Cardiac fibroblast (primary cell): ENCODE measurements around the gene UNC13A.

Experiments
- DNase-seq, 2 donors: peaks; one replicate each; pipeline versions ENCODE4 v3.0.0 to v3.0.0-alpha.2; 2010; ENCODE audit warnings: low read depth in 2 of 2
- H3K4me3 ChIP-seq, 2 donors: replicated peaks in 1 of 2; 1 replicate in 1 of 2; 2 replicates in 1 of 2; pipeline ENCODE4 v1.5.1; 2011; ENCODE audit warnings: low read depth in 2 of 2, low read length in 2 of 2, mild to moderate bottlenecking in 2 of 2, moderate library complexity in 1 of 2
- CTCF ChIP-seq: IDR thresholded peaks from one replicate; pipeline ENCODE4 v1.5.1; 2011; ENCODE audit warnings: low read depth, mild to moderate bottlenecking, low read length, inconsistent platforms

The UNC13A gene

GRCh38 chr19:17673937-17674799 is 14.0 kb downstream of the UNC13A start:
- no peak overlapping the region for H3K4me3 ChIP-seq
- TF ChIP-seq CTCF, result no peak
- no peak for DNase-seq

GRCh38 chr19:17671906-17672305 is 16.2 kb downstream of the UNC13A start:
- H3K4me3 ChIP-seq, result no peak overlapping the region
- DNase-seq, result peak; percentile 43 to 70
- TF ChIP-seq CTCF, result no peak

GRCh38 chr19:17669419-17669818 is 18.7 kb downstream of the UNC13A start:
- DNase-seq, result no peak
- no peak overlapping the region for H3K4me3 ChIP-seq
- no peak for TF ChIP-seq CTCF

GRCh38 chr19:17665058-17665457 is 23.1 kb downstream of the UNC13A start:
- DNase-seq, result no peak

GRCh38 chr19:17659996-17660395 is 28.2 kb downstream of the UNC13A start:
- no peak for DNase-seq
- H3K4me3 ChIP-seq, result no peak overlapping the region
- TF ChIP-seq CTCF, result no peak

More at GRCh38 chr19:17665058-17665457, 23.1 kb downstream of the UNC13A start:
- TF ChIP-seq CTCF, result no peak
- no peak overlapping the region for H3K4me3 ChIP-seq

- TF ChIP-seq CTCF, result no peak
- H3K4me3 ChIP-seq, result no peak overlapping the region
Measured at GRCh38 chr19:17658666-17659065, 29.5 kb downstream of the UNC13A start.

More at GRCh38 chr19:17658666-17659065, 29.5 kb downstream of the UNC13A start:
- DNase-seq, result peak; percentile 9 to 51
